ENCODE data around the gene MAPK10. TPM values are rescaled to one million over a fixed set of nuclear protein-coding genes. Genes with fewer than 3 reads are reported as not detected.
"Not testable (repeated sequence)": the region's sequence is repeated elsewhere in the genome, so short reads cannot be mapped to it uniquely, and the experiment has no call there.

Gene MAPK10
- polyA plus RNA-seq, 1 donor = 18.9 TPM

GRCh38 chr4:86032476-86033022 lies 327.3 kb downstream of the MAPK10 start:
- peak overlapping the region; percentile 57 for H3K27ac ChIP-seq (ENCODE audit: low read length)
- no peak overlapping the region for H3K4me3 ChIP-seq (ENCODE audit: low read length)
- DNase-seq = peak; percentile 16 to 33
- no CpG with 5 or more reads among the region's 4 CpGs for WGBS (ENCODE audit: insufficient coverage, low lambda C conversion rate)
- H3K27me3 ChIP-seq (ENCODE audit: control insufficient read depth, insufficient read depth, low read length) = no peaks in the 10 kb centered on the region
- H3K9me3 ChIP-seq (ENCODE audit: control insufficient read depth, low read depth, low read length) = no peaks in the 10 kb centered on the region
- H3K4me1 ChIP-seq (ENCODE audit: control insufficient read depth, insufficient read depth, low read length) = no peaks in the 10 kb centered on the region
- H3K36me3 ChIP-seq (ENCODE audit: control insufficient read depth, insufficient read depth, low read length) = no peaks in the 10 kb centered on the region

- H3K36me3 ChIP-seq (ENCODE audit: control insufficient read depth, insufficient read depth, low read length) = no peaks in the 10 kb centered on the region
- no peak for DNase-seq
- no peaks in the 10 kb centered on the region for H3K4me1 ChIP-seq (ENCODE audit: control insufficient read depth, insufficient read depth, low read length)
- WGBS (ENCODE audit: insufficient coverage, low lambda C conversion rate) = 100% methylated on average over 2 of the region's 3 CpGs
- H3K27me3 ChIP-seq (ENCODE audit: control insufficient read depth, insufficient read depth, low read length) = no peaks in the 10 kb centered on the region
- H3K9me3 ChIP-seq (ENCODE audit: control insufficient read depth, low read depth, low read length) = no peaks in the 10 kb centered on the region
- no peak overlapping the region for H3K27ac ChIP-seq (ENCODE audit: low read length)
- no peak overlapping the region for H3K4me3 ChIP-seq (ENCODE audit: low read length)
These were observed 327.9 kb downstream of the MAPK10 start for GRCh38 chr4:86031927-86032326.

- Histone ChIP-seq H3K9me3 (ENCODE audit: control insufficient read depth, low read depth, low read length) (peaks cover 2% of the 10 kb centered on the region), H3K4me1 (ENCODE audit: control insufficient read depth, insufficient read depth, low read length) (no peaks in the 10 kb centered on the region), H3K27ac (ENCODE audit: low read length) (no peak overlapping the region), H3K27me3 (ENCODE audit: control insufficient read depth, insufficient read depth, low read length) (no peaks in the 10 kb centered on the region), H3K36me3 (ENCODE audit: control insufficient read depth, insufficient read depth, low read length) (no peaks in the 10 kb centered on the region), H3K4me3 (ENCODE audit: low read length) (no peak overlapping the region)
- DNase-seq = no peak
- 85% methylated on average over 3 of the region's 8 CpGs for WGBS (ENCODE audit: insufficient coverage, low lambda C conversion rate)
These were observed 333.1 kb downstream of the MAPK10 start for GRCh38 chr4:86026720-86027119.

GRCh38 chr4:86021671-86022070 lies 338.2 kb downstream of the MAPK10 start:
- not testable (repeated sequence) for DNase-seq; H3K4me1 ChIP-seq (ENCODE audit: control insufficient read depth, insufficient read depth, low read length); H3K4me3 ChIP-seq (ENCODE audit: low read length); H3K27ac ChIP-seq (ENCODE audit: low read length); H3K27me3 ChIP-seq (ENCODE audit: control insufficient read depth, insufficient read depth, low read length); H3K36me3 ChIP-seq (ENCODE audit: control insufficient read depth, insufficient read depth, low read length); H3K9me3 ChIP-seq (ENCODE audit: control insufficient read depth, low read depth, low read length)
- no CpG with 5 or more reads among the region's 24 CpGs for WGBS (ENCODE audit: insufficient coverage, low lambda C conversion rate)

GRCh38 chr4:86019906-86020305 lies 339.9 kb downstream of the MAPK10 start:
- Histone ChIP-seq H3K27me3 (ENCODE audit: control insufficient read depth, insufficient read depth, low read length) (no peaks in the 10 kb centered on the region), H3K36me3 (ENCODE audit: control insufficient read depth, insufficient read depth, low read length) (no peaks in the 10 kb centered on the region), H3K4me1 (ENCODE audit: control insufficient read depth, insufficient read depth, low read length) (no peaks in the 10 kb centered on the region), H3K9me3 (ENCODE audit: control insufficient read depth, low read depth, low read length) (peaks cover 4% of the 10 kb centered on the region), H3K4me3 (ENCODE audit: low read length) (no peak overlapping the region), H3K27ac (ENCODE audit: low read length) (no peak overlapping the region)
- DNase-seq = no peak

- Histone ChIP-seq H3K27me3 (ENCODE audit: control insufficient read depth, insufficient read depth, low read length) (no peaks in the 10 kb centered on the region), H3K36me3 (ENCODE audit: control insufficient read depth, insufficient read depth, low read length) (no peaks in the 10 kb centered on the region), H3K4me1 (ENCODE audit: control insufficient read depth, insufficient read depth, low read length) (no peaks in the 10 kb centered on the region), H3K27ac (ENCODE audit: low read length) (no peak overlapping the region), H3K9me3 (ENCODE audit: control insufficient read depth, low read depth, low read length) (peaks cover 4% of the 10 kb centered on the region), H3K4me3 (ENCODE audit: low read length) (no peak overlapping the region)
- no CpG with 5 or more reads among the region's 1 CpG for WGBS (ENCODE audit: insufficient coverage, low lambda C conversion rate)
- no peak for DNase-seq
These were observed 340.5 kb downstream of the MAPK10 start for GRCh38 chr4:86019362-86019761.

- Histone ChIP-seq H3K4me3 (ENCODE audit: low read length) (no peak overlapping the region), H3K27ac (ENCODE audit: low read length) (no peak overlapping the region), H3K4me1 (ENCODE audit: control insufficient read depth, insufficient read depth, low read length) (no peaks in the 10 kb centered on the region), H3K9me3 (ENCODE audit: control insufficient read depth, low read depth, low read length) (no peaks in the 10 kb centered on the region), H3K36me3 (ENCODE audit: control insufficient read depth, insufficient read depth, low read length) (no peaks in the 10 kb centered on the region), H3K27me3 (ENCODE audit: control insufficient read depth, insufficient read depth, low read length) (no peaks in the 10 kb centered on the region)
- WGBS (ENCODE audit: insufficient coverage, low lambda C conversion rate) = 60% methylated on average over 1 of the region's 2 CpGs
- no peak for DNase-seq
These were observed 344.2 kb downstream of the MAPK10 start for GRCh38 chr4:86015412-86016350.

GRCh38 chr4:86014599-86014998 lies 345.3 kb downstream of the MAPK10 start:
- no peaks in the 10 kb centered on the region for H3K27me3 ChIP-seq (ENCODE audit: control insufficient read depth, insufficient read depth, low read length)
- H3K9me3 ChIP-seq (ENCODE audit: control insufficient read depth, low read depth, low read length) = no peaks in the 10 kb centered on the region
- H3K4me3 ChIP-seq (ENCODE audit: low read length) = no peak overlapping the region
- H3K27ac ChIP-seq (ENCODE audit: low read length) = no peak overlapping the region
- H3K36me3 ChIP-seq (ENCODE audit: control insufficient read depth, insufficient read depth, low read length) = no peaks in the 10 kb centered on the region
- 89% methylated on average over 3 of the region's 5 CpGs for WGBS (ENCODE audit: insufficient coverage, low lambda C conversion rate)
- no peaks in the 10 kb centered on the region for H3K4me1 ChIP-seq (ENCODE audit: control insufficient read depth, insufficient read depth, low read length)
- no peak for DNase-seq

GRCh38 chr4:86013621-86014020 lies 346.2 kb downstream of the MAPK10 start:
- no peaks in the 10 kb centered on the region for H3K9me3 ChIP-seq (ENCODE audit: control insufficient read depth, low read depth, low read length)
- H3K27me3 ChIP-seq (ENCODE audit: control insufficient read depth, insufficient read depth, low read length) = no peaks in the 10 kb centered on the region
- no peak overlapping the region for H3K4me3 ChIP-seq (ENCODE audit: low read length)
- H3K36me3 ChIP-seq (ENCODE audit: control insufficient read depth, insufficient read depth, low read length) = no peaks in the 10 kb centered on the region
- H3K4me1 ChIP-seq (ENCODE audit: control insufficient read depth, insufficient read depth, low read length) = no peaks in the 10 kb centered on the region
- no peak overlapping the region for H3K27ac ChIP-seq (ENCODE audit: low read length)
- WGBS (ENCODE audit: insufficient coverage, low lambda C conversion rate) = 87% methylated on average over 3 of the region's 4 CpGs
- no peak for DNase-seq

- Histone ChIP-seq H3K4me3 (ENCODE audit: low read length) (no peak overlapping the region), H3K36me3 (ENCODE audit: control insufficient read depth, insufficient read depth, low read length) (no peaks in the 10 kb centered on the region), H3K4me1 (ENCODE audit: control insufficient read depth, insufficient read depth, low read length) (no peaks in the 10 kb centered on the region), H3K27me3 (ENCODE audit: control insufficient read depth, insufficient read depth, low read length) (no peaks in the 10 kb centered on the region), H3K9me3 (ENCODE audit: control insufficient read depth, low read depth, low read length) (no peaks in the 10 kb centered on the region), H3K27ac (ENCODE audit: low read length) (no peak overlapping the region)
- no peak for DNase-seq
- WGBS (ENCODE audit: insufficient coverage, low lambda C conversion rate) = no CpG with 5 or more reads among the region's 1 CpG
These were observed 348.7 kb downstream of the MAPK10 start for GRCh38 chr4:86011117-86011516.

- Histone ChIP-seq H3K36me3 (ENCODE audit: control insufficient read depth, insufficient read depth, low read length) (no peaks in the 10 kb centered on the region), H3K27ac (ENCODE audit: low read length) (no peak overlapping the region), H3K4me1 (ENCODE audit: control insufficient read depth, insufficient read depth, low read length) (no peaks in the 10 kb centered on the region), H3K9me3 (ENCODE audit: control insufficient read depth, low read depth, low read length) (no peaks in the 10 kb centered on the region), H3K4me3 (ENCODE audit: low read length) (no peak overlapping the region), H3K27me3 (ENCODE audit: control insufficient read depth, insufficient read depth, low read length) (no peaks in the 10 kb centered on the region)
- 93% methylated on average over 3 of the region's 6 CpGs for WGBS (ENCODE audit: insufficient coverage, low lambda C conversion rate)
- DNase-seq = no peak
These were observed 352.8 kb downstream of the MAPK10 start for GRCh38 chr4:86007042-86007441.

Measured in large intestine (tissue), 3 donors.